ENCODE measurements around the gene SPEM2.

GRCh38 chr17:7383742-7384488, 41.5 kb upstream of the SPEM2 start:
- no peak for TF ChIP-seq CTCF (IDR thresholded peaks at IDR 0.05)
- TF ChIP-seq POLR2A (IDR thresholded peaks at IDR 0.05), result no peak
